Mesendoderm (in vitro differentiated cells): ENCODE data around the gene SART1.

Experiments
- DNase-seq: peaks from one replicate; pipeline ENCODE4 v3.0.0; 2013
- H2AK5ac ChIP-seq: 2 replicates; pipeline ENCODE4 v1.6.1; 2013; ENCODE audit warnings: low read length, inconsistent platforms
- H2BK120ac ChIP-seq: 2 replicates; pipeline ENCODE4 v1.6.1; 2013; ENCODE audit warnings: low read depth, mild to moderate bottlenecking, low read length, moderate library complexity, mixed read lengths
- H2BK15ac ChIP-seq: replicated peaks from 2 replicates; pipeline ENCODE4 v1.6.1; 2013; ENCODE audit warnings: low read depth, mild to moderate bottlenecking, moderate library complexity
- H2BK5ac ChIP-seq: 2 replicates; pipeline ENCODE4 v1.6.1; 2013; ENCODE audit warnings: low read length, inconsistent platforms
- H3K18ac ChIP-seq: 2 replicates; pipeline ENCODE4 v1.6.1; 2013; ENCODE audit warnings: mild to moderate bottlenecking, low read length, mixed read lengths
- H3K23ac ChIP-seq: one replicate; pipeline ENCODE4 v1.6.1; 2013; ENCODE audit warnings: low read length
- H3K27ac ChIP-seq: 2 replicates; pipeline ENCODE4 v1.5.1; 2013; ENCODE audit warnings: low read depth, mild to moderate bottlenecking, inconsistent platforms, low read length, moderate library complexity
- H3K27me3 ChIP-seq: 2 replicates; pipeline ENCODE4 v1.6.1; 2013; ENCODE audit warnings: low read length, control low read depth, mild to moderate bottlenecking, inconsistent platforms; ENCODE audit not compliant: insufficient read depth, poor library complexity
- H3K36me3 ChIP-seq: 2 replicates; pipeline ENCODE4 v1.6.1; 2013; ENCODE audit warnings: low read length, inconsistent platforms; ENCODE audit not compliant: control insufficient read depth, insufficient read depth
- H3K4ac ChIP-seq: one replicate; pipeline ENCODE4 v1.6.1; 2013; ENCODE audit warnings: low read depth, mild to moderate bottlenecking, low read length, moderate library complexity
- H3K4me1 ChIP-seq: 2 replicates; pipeline ENCODE4 v1.6.1; 2013; ENCODE audit warnings: low read depth, low read length, inconsistent platforms; ENCODE audit not compliant: control insufficient read depth
- H3K4me2 ChIP-seq: 2 replicates; pipeline ENCODE4 v1.6.1; 2013; ENCODE audit warnings: low read length
- H3K4me3 ChIP-seq: 2 replicates; pipeline ENCODE4 v1.5.1; 2013; ENCODE audit warnings: mild to moderate bottlenecking, low read length
- H3K56ac ChIP-seq: one replicate; pipeline ENCODE4 v1.6.1; 2013; ENCODE audit warnings: low read length
- H3K79me1 ChIP-seq: 2 replicates; pipeline ENCODE4 v1.6.1; 2013; ENCODE audit warnings: low read length, inconsistent platforms
- H3K79me2 ChIP-seq: 2 replicates; pipeline ENCODE4 v1.6.1; 2013; ENCODE audit warnings: mild to moderate bottlenecking, low read length; ENCODE audit not compliant: control insufficient read depth, insufficient read depth
- H3K9ac ChIP-seq: 2 replicates; pipeline ENCODE4 v1.6.1; 2013; ENCODE audit warnings: low read length, inconsistent platforms
- H4K5ac ChIP-seq: one replicate; pipeline ENCODE4 v1.6.1; 2013; ENCODE audit warnings: low read length
- H4K8ac ChIP-seq: one replicate; pipeline ENCODE4 v1.6.1; 2013; ENCODE audit warnings: low read depth, mild to moderate bottlenecking, control low read depth, low read length, moderate library complexity
- whole genome bisulfite sequencing: extraction: QIAGEN DNeasy Blood & Tissue Kit; methylation state at CpG from one replicate; pipeline ENCODE4 v1.1.7; 2013; ENCODE audit warnings: low lambda C conversion rate, missing lambda C conversion rate; ENCODE audit not compliant: insufficient coverage; ENCODE audit errors: extremely low coverage; 5-methylcytosine and 5-hydroxymethylcytosine counted together

SART1 gene

GRCh38 chr11:65928667-65929066 lies 32.9 kb upstream of the SART1 start:
- no peaks in the 10 kb centered on the region for H3K79me1 ChIP-seq
- H3K18ac ChIP-seq = no peak overlapping the region

GRCh38 chr11:65931773-65932557 lies 29.6 kb upstream of the SART1 start:
- no peak overlapping the region for H4K8ac ChIP-seq
- H3K4me3 ChIP-seq = no peak overlapping the region
- no peaks in the 10 kb centered on the region for H3K4me1 ChIP-seq
- no peak overlapping the region for H3K27ac ChIP-seq
- H3K9ac ChIP-seq = no peak overlapping the region
- no peaks in the 10 kb centered on the region for H3K79me2 ChIP-seq
- no peaks in the 10 kb centered on the region for H3K36me3 ChIP-seq
- DNase-seq = no peak
- H2AK5ac ChIP-seq = no peak overlapping the region
- H3K27me3 ChIP-seq = no peaks in the 10 kb centered on the region
- no peak overlapping the region for H3K56ac ChIP-seq
- H2BK120ac ChIP-seq = no peak overlapping the region
- no peak overlapping the region for H3K18ac ChIP-seq
- no peak overlapping the region for H3K23ac ChIP-seq
- no peak overlapping the region for H3K4ac ChIP-seq
- H3K4me2 ChIP-seq = no peak overlapping the region
- no CpG with 5 or more reads among the region's 13 CpGs for WGBS
- no peaks in the 10 kb centered on the region for H3K79me1 ChIP-seq
- H2BK5ac ChIP-seq = no peak overlapping the region
- no peak overlapping the region for H2BK15ac ChIP-seq
- H4K5ac ChIP-seq = no peak overlapping the region

More at GRCh38 chr11:65928667-65929066, 32.9 kb upstream of the SART1 start:
- no peak overlapping the region for H3K23ac ChIP-seq
- no peak overlapping the region for H3K4me3 ChIP-seq
- no peak overlapping the region for H2AK5ac ChIP-seq
- H3K27ac ChIP-seq = no peak overlapping the region
- DNase-seq = no peak
- H3K27me3 ChIP-seq = no peaks in the 10 kb centered on the region
- H3K4ac ChIP-seq = no peak overlapping the region
- WGBS = no CpG with 5 or more reads among the region's 6 CpGs
- H4K8ac ChIP-seq = no peak overlapping the region
- no peak overlapping the region for H3K9ac ChIP-seq
- no peak overlapping the region for H3K56ac ChIP-seq
- H3K4me1 ChIP-seq = no peaks in the 10 kb centered on the region
- no peak overlapping the region for H2BK15ac ChIP-seq
- no peaks in the 10 kb centered on the region for H3K79me2 ChIP-seq
- H3K4me2 ChIP-seq = no peak overlapping the region
- no peak overlapping the region for H4K5ac ChIP-seq
- no peak overlapping the region for H2BK5ac ChIP-seq
- no peaks in the 10 kb centered on the region for H3K36me3 ChIP-seq
- no peak overlapping the region for H2BK120ac ChIP-seq

- Histone ChIP-seq H3K4me1 (no peaks in the 10 kb centered on the region), H3K36me3 (no peaks in the 10 kb centered on the region), H3K9ac (no peak overlapping the region), H3K79me2 (no peaks in the 10 kb centered on the region), H2BK5ac (no peak overlapping the region), H3K18ac (no peak overlapping the region), H3K4me3 (no peak overlapping the region), H3K23ac (no peak overlapping the region), H2BK120ac (no peak overlapping the region), H3K79me1 (no peaks in the 10 kb centered on the region), H3K4ac (no peak overlapping the region), H2BK15ac (no peak overlapping the region), H3K27me3 (no peaks in the 10 kb centered on the region), H4K5ac (no peak overlapping the region), H2AK5ac (no peak overlapping the region), H3K4me2 (no peak overlapping the region), H3K27ac (no peak overlapping the region), H3K56ac (peak overlapping the region; percentile 25), H4K8ac (no peak overlapping the region)
- DNase-seq = peak; percentile 60
- WGBS = no CpG with 5 or more reads among the region's 9 CpGs
These were observed 29.0 kb upstream of the SART1 start for GRCh38 chr11:65932558-65932919.

- H3K27ac ChIP-seq = no peak overlapping the region
- no peak overlapping the region for H4K8ac ChIP-seq
- no peak overlapping the region for H3K9ac ChIP-seq
- no peaks in the 10 kb centered on the region for H3K36me3 ChIP-seq
- no peaks in the 10 kb centered on the region for H3K4me1 ChIP-seq
- DNase-seq = no peak
- no peak overlapping the region for H3K4me2 ChIP-seq
- no peak overlapping the region for H2BK120ac ChIP-seq
- WGBS = no CpG with 5 or more reads among the region's 4 CpGs
- H3K18ac ChIP-seq = no peak overlapping the region
- H3K56ac ChIP-seq = no peak overlapping the region
- H4K5ac ChIP-seq = no peak overlapping the region
- H3K23ac ChIP-seq = no peak overlapping the region
- no peak overlapping the region for H2AK5ac ChIP-seq
- H3K27me3 ChIP-seq = no peaks in the 10 kb centered on the region
- H3K4ac ChIP-seq = no peak overlapping the region
- H2BK5ac ChIP-seq = no peak overlapping the region
- no peaks in the 10 kb centered on the region for H3K79me1 ChIP-seq
- no peak overlapping the region for H3K4me3 ChIP-seq
- no peak overlapping the region for H2BK15ac ChIP-seq
- no peaks in the 10 kb centered on the region for H3K79me2 ChIP-seq
These were observed 27.5 kb upstream of the SART1 start for GRCh38 chr11:65934014-65934413.

- Histone ChIP-seq H2BK120ac (no peak overlapping the region), H3K27ac (no peak overlapping the region), H3K9ac (no peak overlapping the region), H3K18ac (no peak overlapping the region), H3K79me1 (no peaks in the 10 kb centered on the region), H3K27me3 (no peaks in the 10 kb centered on the region), H4K5ac (no peak overlapping the region), H3K79me2 (no peaks in the 10 kb centered on the region), H2BK5ac (no peak overlapping the region), H3K56ac (no peak overlapping the region), H2BK15ac (no peak overlapping the region), H3K4me2 (no peak overlapping the region), H3K36me3 (no peaks in the 10 kb centered on the region), H4K8ac (no peak overlapping the region), H3K4me1 (no peaks in the 10 kb centered on the region), H3K4ac (no peak overlapping the region), H2AK5ac (no peak overlapping the region), H3K4me3 (no peak overlapping the region), H3K23ac (no peak overlapping the region)
- no CpG with 5 or more reads among the region's 4 CpGs for WGBS
- DNase-seq = no peak
These were observed 23.8 kb upstream of the SART1 start for GRCh38 chr11:65937766-65938165.
